Measurements from ENCODE around the gene SLAMF7.

SLAMF7 gene

DNA sequence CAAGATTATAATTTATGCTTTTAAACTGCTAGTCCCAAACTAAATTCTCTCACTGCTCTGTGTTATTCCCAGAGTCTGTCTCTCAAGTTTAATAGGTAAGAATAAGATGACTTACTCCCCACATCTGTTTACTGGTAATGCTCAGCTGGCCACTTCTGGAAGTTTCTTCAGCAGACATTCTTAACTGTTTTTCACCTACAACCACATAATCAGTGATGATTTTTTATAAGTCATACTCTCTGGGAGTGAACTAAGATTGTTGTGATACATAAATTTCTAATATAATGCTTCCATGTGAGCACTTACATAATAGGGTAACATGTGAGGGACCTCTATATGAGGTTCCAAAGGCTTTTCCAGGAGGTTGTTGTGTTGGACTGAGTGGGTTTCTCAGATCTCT lies 8.7 kb downstream of the SLAMF7 start:
- no peak for DNase-seq

DNA sequence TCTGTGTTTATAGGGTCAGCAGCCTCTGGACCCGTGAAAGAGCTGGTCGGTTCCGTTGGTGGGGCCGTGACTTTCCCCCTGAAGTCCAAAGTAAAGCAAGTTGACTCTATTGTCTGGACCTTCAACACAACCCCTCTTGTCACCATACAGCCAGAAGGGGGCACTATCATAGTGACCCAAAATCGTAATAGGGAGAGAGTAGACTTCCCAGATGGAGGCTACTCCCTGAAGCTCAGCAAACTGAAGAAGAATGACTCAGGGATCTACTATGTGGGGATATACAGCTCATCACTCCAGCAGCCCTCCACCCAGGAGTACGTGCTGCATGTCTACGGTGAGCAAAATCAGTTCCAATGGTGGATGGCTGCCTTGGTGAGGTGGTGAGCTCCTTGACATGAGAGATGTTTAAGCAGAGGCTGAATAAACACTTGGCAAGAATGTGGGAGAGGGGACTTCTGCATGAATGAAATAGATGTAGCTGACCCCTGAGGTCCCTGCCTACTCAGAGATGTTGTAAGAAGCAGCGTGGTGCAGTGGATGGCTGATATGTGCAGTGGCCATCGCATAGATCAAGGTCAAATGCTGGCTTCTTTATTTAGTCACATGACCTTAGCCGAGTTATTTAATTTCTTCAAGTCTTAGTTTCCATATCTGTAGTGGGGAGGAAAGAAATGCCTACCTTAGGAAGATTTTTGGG lies 9.3 kb downstream of the SLAMF7 start:
- no peak for DNase-seq

DNA sequence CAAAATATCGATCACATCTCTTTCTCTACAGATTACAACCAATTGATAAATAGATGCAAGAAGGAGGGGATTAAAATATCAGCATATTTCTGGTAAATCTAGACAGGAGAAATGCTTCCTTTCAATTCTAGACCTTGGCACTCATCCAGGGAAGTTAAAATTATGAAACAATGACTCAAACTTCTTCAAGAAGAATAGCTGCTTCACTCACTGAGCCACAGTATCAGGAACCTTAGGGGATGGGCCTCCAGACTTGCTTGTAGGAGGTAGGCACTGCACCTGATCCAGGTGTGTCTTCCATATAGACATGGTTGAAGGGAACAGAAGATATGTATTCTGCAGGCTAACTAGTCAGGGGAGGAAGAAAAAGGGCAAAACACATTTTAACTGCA lies 9.8 kb downstream of the SLAMF7 start:
- DNase-seq, result no peak

DNA sequence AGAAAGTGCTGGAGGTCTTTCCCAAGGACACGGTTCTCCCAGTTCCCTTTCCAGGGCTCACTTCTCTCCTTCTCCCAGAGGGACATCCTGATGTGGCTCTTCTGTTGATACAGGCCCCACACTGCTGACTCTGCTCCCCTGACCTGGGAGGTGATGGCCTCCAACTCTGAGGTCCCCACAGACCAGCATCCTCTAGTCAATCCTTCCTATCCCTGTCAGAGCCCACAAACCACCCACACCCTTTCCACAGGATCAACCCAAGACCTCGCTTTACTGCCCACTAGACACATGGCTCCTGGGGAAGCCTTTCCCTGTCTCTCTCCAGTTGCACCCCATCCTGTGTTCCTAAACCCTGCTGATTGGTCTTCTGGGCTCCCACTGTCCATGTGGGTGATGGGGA lies 11.6 kb downstream of the SLAMF7 start:
- DNase-seq, result no peak

DNA sequence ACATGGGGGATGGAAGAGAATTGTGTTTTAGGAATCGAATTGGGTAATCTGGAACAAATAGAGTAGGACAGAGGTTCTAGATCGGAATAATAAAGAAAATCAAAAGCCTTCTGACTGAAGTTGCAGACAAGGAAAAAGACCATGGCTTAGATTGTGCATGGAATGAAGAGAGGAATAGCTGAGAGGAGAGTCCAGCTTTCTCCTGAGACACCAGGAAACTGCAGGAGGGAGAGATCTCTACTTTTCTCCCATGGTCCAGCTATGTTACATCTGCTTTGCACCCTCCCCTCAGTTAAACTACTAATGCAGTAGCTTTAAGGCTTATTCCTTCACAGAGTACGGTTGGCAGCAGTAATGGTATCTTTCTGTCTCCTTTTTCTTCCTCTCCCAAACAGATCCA lies 13.4 kb downstream of the SLAMF7 start:
- no peak for DNase-seq

DNA sequence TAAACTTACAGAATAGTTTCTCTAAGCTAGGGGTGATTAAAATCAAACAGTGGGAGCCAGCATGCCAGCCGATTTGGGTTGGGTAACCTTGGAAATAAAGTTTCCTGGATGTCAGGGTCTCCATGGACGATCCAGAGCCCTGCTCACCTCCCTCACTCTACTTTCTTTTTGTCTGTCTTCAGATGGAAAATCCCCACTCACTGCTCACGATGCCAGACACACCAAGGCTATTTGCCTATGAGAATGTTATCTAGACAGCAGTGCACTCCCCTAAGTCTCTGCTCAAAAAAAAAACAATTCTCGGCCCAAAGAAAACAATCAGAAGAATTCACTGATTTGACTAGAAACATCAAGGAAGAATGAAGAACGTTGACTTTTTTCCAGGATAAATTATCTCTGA lies 13.9 kb downstream of the SLAMF7 start:
- no peak for DNase-seq

DNA sequence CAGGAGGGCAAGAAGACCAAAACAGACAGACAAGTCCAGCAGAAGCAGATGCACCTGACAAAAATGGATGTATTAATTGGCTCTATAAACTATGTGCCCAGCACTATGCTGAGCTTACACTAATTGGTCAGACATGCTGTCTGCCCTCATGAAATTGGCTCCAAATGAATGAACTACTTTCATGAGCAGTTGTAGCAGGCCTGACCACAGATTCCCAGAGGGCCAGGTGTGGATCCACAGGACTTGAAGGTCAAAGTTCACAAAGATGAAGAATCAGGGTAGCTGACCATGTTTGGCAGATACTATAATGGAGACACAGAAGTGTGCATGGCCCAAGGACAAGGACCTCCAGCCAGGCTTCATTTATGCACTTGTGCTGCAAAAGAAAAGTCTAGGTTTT lies 14.5 kb downstream of the SLAMF7 start:
- DNase-seq, result no peak

DNA sequence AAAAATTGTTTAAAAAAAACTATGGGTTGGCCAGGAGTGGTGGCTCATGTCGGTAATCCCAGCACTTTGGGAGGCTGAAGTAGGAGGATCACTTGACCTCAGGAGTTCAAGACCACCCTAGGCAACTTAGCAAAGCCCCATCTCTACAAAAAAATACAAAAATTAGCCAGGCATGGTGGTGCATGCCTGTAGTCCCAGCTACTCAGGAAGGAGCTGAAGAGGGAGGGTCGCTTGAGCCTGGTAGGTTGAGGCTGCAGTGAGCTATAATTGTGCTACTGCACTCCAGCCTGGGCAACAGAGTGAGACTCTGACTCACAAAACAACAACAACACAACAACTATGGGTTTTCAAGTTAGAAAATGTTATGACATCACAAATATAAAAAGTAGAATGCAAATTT lies 16.4 kb downstream of the SLAMF7 start:
- no peak for DNase-seq

DNA sequence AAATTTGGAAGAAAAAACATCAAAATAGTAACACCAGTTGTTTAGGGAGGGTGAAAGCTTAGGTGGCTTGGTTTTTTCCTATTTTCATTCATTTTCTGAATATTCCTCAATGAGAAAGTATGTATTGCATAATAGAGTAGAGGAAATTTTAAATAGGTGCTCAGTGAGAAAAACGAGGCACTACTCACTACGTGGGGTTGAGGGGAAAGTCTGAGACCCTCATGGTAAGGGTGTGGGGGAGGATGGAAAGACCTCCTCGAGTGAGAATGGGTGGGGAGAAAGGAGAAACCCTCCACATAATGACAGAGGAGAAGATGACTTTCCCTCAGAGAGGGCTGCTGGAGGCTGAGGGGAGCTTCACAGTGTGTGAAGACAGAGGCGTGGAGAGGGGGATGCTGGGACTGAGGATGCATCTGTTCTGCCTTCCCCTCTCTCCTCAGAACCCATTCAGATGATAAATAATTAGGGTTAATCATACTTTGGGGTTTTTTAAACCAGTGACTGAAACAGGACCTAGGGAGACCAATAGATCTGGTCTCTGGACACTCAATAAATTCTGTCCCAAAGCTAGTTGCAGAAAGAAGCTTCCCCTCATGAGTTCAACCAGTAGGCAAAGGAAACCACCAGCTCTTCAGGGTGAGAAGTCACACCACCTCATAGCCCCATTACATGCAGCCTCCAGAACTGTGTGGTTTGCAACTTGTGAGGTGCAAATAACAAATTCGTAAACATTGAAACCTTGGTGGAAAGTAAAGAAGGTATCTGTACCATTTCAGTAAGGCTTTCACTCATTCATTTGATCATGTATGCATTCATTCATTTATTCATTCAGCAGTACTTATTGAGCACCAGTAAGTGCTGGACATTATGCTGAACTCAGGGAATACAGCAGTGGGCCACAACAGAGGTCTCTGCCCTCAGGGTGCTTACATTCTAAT lies 17.1 kb downstream of the SLAMF7 start:
- no peak for DNase-seq

DNA sequence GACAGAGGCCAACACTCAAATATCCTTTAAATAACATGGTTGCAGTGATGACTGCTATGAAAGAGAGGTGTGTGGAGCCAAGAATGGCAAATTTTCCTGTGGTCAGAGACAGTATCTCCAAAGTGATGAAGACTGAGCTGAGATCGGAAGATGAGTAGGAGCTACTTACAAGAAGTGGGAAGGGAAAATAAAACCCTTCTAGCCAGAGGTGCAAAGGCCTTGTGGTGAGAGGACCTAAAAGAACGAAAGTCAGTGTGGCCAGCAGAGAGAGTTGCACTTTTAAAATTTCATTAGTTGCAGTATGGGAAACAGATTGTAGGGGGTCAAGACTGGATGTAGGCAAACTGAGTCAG lies 17.8 kb downstream of the SLAMF7 start:
- DNase-seq, result no peak

DNA sequence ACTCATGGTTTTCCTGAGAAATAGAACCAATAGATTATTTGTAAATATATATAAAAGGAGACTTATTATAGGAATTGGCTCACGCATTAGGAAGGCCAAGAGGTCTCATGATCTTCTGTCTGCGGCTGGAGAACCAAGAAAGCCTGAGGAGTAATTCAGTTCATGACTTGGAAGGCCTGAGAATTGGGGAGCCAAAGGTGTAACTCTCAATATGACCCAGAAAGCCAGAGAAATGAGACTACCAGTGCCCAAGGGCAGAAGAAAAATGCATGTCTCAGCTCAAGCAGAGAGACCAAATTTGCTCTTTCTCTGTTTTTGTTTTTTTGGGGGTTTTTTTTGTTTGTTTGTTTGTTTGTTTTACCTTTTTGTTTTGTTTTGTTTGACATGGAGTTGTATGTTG lies 19.5 kb downstream of the SLAMF7 start:
- DNase-seq, result no peak

DNA sequence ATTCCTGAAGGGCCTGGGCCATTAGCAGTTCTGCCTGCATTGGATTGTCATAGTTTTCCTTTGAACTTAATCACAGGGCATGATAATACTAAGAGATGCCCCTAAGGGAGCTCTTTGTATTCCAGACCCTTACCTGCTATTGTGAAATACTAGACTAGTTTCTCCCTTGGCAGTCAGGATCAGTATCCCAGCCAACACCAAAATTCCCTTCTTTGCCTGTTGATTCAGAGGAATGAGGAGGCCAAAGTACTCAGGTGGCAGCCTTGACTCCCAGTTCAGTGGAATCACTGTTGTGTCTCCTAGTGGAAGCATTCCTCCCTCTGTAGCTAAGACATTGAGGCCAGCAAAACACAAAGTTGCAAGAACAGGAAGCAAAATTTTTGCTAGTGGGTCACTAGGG lies 20.7 kb downstream of the SLAMF7 start:
- DNase-seq, result no peak

DNA sequence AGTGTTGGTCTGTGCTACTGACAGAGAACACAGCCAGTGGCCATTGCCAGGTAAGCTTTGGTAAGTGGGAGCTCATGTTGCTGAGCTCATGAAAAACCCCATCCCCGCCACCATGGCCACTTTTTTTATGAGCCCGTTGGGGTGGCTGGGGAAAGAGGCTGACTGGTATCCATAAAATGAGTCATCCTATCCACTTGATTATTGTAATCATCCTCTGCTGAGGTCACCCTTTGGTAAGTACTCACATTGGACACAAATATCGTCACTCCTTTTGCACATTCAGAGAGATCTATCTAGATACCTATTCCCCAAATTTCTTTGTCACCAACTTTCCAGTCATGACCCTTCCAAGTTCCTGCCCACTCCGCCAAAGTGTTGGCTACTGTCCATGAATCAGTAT lies 22.0 kb downstream of the SLAMF7 start:
- no peak for DNase-seq

DNA sequence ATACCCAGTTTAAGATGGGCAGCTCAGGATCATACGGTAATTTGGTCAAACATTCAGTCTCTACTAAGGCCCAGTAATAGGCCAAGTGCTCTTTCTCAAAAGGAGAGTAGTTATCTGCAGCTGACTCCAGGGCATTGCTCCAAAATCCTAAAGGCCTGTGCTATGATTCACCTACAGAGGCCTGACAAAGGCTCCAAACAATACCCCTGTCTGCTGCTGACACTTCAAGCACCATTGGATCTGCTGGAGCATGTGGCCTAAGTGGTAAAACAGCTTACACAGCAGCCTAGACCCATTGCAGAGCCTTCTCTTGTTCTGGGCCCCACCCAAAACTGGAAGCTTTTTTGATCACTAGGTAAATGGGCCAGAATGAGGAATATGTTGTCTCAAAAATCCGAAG lies 22.8 kb downstream of the SLAMF7 start:
- no peak for DNase-seq

DNA sequence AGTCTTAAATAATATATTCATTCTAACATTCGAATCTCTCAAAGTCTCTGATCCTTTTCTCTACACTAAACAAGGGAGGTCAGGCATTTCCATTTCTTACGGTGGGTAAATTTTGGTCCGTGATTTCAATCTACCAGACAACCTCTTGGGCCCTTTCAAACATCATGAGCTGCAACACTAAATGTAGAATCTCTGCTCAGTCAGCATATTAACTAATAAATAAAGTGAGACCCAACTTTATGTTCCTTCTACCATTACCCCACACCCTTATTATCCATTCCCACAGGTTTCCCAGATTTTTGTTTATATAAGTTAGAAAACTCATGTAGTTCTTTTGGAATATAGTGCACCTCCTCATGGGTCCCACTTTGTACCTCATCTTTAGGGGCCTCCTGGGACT lies 24.9 kb downstream of the SLAMF7 start:
- no peak for DNase-seq

DNA sequence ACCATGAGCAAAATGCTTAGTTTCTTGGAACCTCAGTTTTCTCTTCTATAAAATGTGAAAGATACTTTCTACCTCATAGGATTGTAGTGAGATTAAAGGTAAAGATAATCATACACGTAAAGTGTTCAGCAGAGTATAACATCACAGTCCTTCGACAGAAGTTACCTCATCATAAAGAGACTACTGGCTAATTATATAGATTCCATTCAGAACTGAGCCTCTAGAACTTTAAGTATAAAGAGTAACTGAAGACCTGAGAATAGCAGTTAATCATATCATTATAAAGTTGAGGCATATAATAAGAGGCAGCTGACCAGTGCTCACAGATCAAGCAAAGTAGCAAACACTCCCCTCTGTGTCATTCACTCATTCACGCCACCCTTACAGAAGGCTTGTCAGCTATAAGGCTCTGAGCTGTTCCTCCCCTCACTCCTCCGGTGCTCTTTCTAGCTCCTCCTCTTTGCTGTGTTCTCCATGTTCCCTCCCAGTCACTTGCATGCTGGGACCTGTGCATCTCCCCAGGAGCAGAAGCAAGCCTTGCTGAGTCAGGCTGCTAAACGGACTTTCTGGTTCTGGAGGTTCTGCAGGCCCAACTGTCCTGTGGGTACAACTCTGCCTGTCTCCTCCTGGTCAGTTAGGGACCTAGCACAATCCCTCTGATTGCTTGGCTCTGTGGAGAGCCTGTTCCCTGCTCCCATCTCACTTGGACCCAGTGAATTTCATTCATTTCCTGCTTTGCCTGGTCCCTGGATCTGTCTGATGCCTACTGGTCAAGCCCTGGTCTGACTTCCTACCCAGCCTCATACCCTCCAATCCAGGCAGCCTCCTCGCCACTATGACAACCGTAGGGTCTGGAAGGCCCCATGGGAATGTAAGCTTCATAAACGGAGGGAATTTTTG lies 28.6 kb downstream of the SLAMF7 start:
- no peak for DNase-seq

DNA sequence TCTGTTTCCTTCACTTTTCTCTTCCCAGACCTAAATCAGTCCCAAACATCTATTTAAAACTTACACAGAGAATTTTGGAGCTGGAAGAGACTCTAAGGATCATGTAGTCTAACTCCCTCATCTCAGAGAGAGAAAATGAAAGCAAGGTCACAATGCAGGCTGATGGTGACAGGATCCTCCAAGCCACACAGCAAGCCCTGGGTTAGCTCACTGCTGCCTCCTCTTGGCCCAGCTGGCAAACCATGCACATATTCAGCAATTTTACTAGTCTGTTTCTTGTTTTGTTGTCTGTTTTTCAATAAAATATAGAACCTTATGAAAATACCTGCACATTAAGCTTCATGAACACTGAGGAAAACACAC lies 29.2 kb downstream of the SLAMF7 start:
- no peak for DNase-seq

DNA sequence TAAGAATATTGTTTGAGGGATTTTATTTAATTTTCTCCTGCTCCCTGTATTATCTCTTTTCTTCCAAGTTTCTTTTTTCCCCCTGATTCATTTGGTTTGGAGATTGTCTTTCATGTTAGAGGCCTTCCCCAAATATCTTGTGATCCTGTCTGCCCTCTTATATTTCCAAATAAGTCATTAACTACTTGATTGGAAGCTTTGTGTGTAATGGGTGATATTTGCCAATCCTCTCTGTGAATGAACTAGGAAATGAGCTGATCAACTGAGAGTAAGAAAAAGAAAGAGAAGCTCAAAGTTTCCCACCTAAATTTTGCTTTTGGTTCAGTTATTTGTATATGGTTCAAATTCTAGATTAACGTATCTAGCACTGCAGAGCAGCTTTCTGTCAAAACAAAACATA lies 33.3 kb downstream of the SLAMF7 start:
- no peak for DNase-seq

DNA sequence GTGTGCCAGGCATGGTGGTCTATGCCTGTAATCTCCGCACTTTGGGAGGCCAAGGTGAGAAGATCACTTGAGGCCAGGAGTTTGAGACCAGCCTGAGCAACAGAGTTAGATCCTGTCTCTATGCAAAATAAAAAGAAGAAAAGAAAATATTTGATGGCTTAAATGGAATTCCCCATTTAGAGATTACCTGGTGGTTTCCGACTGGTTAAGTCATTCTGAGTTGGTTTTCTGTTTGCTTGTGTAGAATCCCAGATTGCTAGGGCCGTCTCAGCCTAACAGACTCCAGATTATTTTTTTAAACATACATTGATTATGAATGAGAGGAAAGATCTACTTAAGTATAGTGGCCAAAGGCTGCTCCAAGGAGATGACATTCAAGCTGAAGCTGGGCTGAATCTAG lies 34.0 kb downstream of the SLAMF7 start:
- DNase-seq, result no peak

DNA sequence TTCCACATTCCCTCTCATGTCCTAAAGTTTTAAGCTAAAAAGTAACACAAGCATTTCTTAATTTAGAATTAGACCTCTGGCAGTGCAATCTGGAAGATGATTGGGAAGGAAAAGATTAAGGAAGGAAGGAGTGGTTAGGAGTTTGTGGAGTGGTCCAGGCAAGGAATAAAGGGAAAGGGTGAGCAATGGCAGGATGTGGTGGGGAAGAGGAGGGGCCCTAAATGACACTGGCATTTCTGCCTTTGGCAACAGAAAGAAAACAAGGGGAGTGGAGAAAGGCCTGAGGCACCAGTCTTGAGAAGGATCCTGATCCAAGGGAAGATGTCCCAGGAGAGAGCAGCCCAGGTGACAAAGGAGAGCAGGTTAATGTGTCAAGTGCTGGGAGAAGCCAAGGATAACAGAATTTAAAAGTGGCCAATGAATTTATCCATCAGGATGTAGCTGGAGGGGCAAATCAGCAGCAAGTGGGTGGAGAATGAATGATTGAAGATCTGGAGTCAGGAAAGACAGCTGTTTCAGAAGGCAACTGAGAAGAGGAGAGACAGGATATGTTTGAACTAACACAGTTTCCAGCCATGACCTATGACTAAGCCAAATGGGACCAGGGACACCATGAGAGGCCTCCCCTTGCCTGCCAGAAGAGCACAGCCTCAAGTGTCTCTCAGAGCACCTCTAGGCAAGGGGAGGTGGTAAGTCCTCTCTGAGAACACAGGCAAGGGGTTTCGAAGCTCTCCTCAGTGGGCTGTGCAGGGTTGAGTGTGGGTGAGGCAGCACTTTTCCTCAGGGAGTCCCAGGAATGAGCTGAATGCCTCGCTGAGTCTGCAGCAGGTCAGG lies 36.1 kb downstream of the SLAMF7 start:
- DNase-seq, result no peak

DNA sequence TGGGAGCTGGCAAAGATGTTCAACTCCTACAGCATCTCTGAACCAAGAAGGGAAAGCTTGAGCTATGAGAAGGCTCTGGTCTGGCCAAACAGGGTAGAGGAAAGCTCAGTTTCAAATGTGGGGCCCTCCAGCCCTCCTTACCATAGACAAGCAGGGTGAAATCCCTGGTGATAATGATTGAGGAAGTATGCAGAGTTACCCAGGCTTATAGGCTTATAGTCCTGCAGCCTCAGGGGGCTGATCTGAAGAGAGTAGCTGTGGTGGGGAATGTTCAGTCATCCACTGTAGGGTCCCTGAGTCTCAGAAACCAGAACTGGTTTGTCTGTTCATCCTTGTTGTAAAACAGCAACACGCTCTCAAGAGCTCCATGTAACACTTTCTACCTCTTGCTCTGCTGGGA lies 37.1 kb downstream of the SLAMF7 start:
- DNase-seq, result no peak

DNA sequence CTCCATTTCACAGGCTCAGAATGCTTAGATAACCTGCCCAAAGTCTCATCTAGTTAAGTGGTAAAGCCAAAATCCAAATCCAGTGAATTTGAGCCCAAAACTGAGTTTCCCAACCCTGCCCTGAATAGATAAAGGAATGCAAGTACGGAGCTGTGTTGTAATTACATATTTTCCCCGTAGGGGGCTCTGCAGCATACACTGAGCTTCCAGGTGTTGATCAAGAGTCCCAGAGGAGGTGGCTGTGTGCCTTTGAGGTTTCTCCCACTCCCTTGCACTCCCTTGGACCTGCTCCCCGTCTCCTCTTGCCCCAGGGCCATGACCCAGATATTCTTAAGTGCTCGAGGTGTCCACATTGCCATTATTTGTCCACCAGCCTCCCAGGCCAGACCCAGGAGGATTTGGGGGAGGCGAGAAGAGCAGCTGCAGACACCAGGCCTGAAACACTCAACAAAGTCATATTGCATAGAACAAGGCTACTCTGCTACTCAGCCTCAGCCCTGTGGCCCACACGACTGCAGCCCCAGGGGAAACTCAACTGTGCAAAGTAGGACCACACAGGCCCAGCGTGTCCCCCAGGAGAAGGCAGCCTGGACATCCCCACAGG lies 38.5 kb downstream of the SLAMF7 start:
- no peak for DNase-seq

Measured in SHP77 treated with DMSO at 0.1 percent for 48 hours (cell line).